Measurements from ENCODE around the gene SLX4IP. TPM values are rescaled to one million over a fixed set of nuclear protein-coding genes. Genes with fewer than 3 reads are reported as not detected.

The SLX4IP gene
- total and polyA plus RNA-seq, 2 of the 13 experiments (the other 11 are each of a cell fraction or from before 2014, with no cell fraction given), result 3.6 to 7.3 TPM

- no peak for TF ChIP-seq ZNF589 (CRISPR knock-in tag; conservative IDR thresholded peaks at IDR 0.05)
- TF ChIP-seq LRRFIP1 (CRISPR knock-in tag; conservative IDR thresholded peaks at IDR 0.05), result no peak
- no peak for TF ChIP-seq IRF2 (CRISPR knock-in tag; IDR thresholded peaks at IDR 0.05)
- TF ChIP-seq FOXC1 (CRISPR knock-in tag; IDR thresholded peaks at IDR 0.05; ENCODE audit: borderline replicate concordance), result peak; percentile 78
- TF ChIP-seq POLR2AphosphoS2 (IDR thresholded peaks at IDR 0.05; ENCODE audit: low read depth, low read length), result peak; percentile 50; the same call in 1 of the 2 replicates
- TF ChIP-seq NFE2L2 (IDR thresholded peaks at IDR 0.05; ENCODE audit: low read length), result no peak
- 0 out of 2 replicates have a peak, but pooled peaks have one; percentile 21 for TF ChIP-seq NCOA1 (CRISPR knock-in tag; IDR thresholded peaks at IDR 0.05)
- TF ChIP-seq ZFP36 (IDR thresholded peaks at IDR 0.05; ENCODE audit: borderline replicate concordance, low read depth, low read length, partially characterized antibody), result no peak
- TF ChIP-seq AFF4 (CRISPR knock-in tag; IDR thresholded peaks at IDR 0.05), result no peak; the same call in 1 of the 2 replicates
- no peak for TF ChIP-seq RERE (CRISPR knock-in tag; IDR thresholded peaks at IDR 0.05; ENCODE audit: low read depth)
- TF ChIP-seq ZNF232 (CRISPR knock-in tag; IDR thresholded peaks at IDR 0.05; ENCODE audit: borderline replicate concordance), result peak; percentile 62; the same call in 1 of the 2 replicates
- no peak for TF ChIP-seq DPF2 (CRISPR knock-in tag; IDR thresholded peaks at IDR 0.05; ENCODE audit: borderline replicate concordance, low read depth)
- no peak; the same call in 1 of the 2 replicates for TF ChIP-seq NR0B2 (CRISPR knock-in tag; IDR thresholded peaks at IDR 0.05)
- peak; percentile 96 for TF ChIP-seq ZNF501 (CRISPR knock-in tag; IDR thresholded peaks at IDR 0.05)
- peak; percentile 55; the same call in 1 of the 2 replicates for TF ChIP-seq KMT2A (CRISPR knock-in tag; IDR thresholded peaks at IDR 0.05)
These were observed 239.8 kb downstream of the SLX4IP start (continued) for GRCh38 chr20:10674684-10675449.
